Keratinocyte (primary cell): ENCODE data around the gene RGS18. TPM values are rescaled to one million over a fixed set of nuclear protein-coding genes. Genes with fewer than 3 reads are reported as not detected.
"Not testable (repeated sequence)": the region's sequence is repeated elsewhere in the genome, so short reads cannot be mapped to it uniquely, and the experiment has no call there.

Experiments used
- DNase-seq: peaks from one replicate; pipeline ENCODE4 v3.0.0-alpha.2; 2011; ENCODE audit warnings: low read depth, missing footprints, low spot score
- FAIRE-seq: peaks from 2 replicates; lab custom pipeline; 2011; peaks lifted over from hg19 to GRCh38; lab: Jason Lieb, UNC
- H2AFZ ChIP-seq: 2 replicates; pipeline ENCODE4 v1.6.0; 2012; ENCODE audit warnings: low read length, control low read depth, inconsistent platforms; ENCODE audit not compliant: control insufficient read depth
- H3K27ac ChIP-seq: 2 replicates; pipeline ENCODE4 v1.5.1; 2011; ENCODE audit warnings: low read length; ENCODE audit not compliant: control insufficient read depth, insufficient read depth
- H3K27me3 ChIP-seq: 3 replicates; pipeline ENCODE4 v1.6.0; 2011; ENCODE audit warnings: low read length; ENCODE audit not compliant: control insufficient read depth, insufficient read depth; ENCODE audit errors: extremely low read depth
- H3K36me3 ChIP-seq, 2 experiments: 2 replicates in 1 of 2; 3 replicates in 1 of 2; pipeline ENCODE4 v1.5.1; 2011; ENCODE audit warnings: low read length in 2 of 2, mild to moderate bottlenecking in 1 of 2; ENCODE audit not compliant: control insufficient read depth in 2 of 2, insufficient read depth in 2 of 2; ENCODE audit errors: extremely low read depth in 1 of 2
- H3K4me1 ChIP-seq: 3 replicates; pipeline ENCODE4 v1.5.1; 2011; ENCODE audit warnings: low read length; ENCODE audit not compliant: control insufficient read depth, insufficient read depth; ENCODE audit errors: extremely low read depth
- H3K4me2 ChIP-seq: 3 replicates; pipeline ENCODE4 v1.6.0; 2011; ENCODE audit warnings: low read depth, low read length; ENCODE audit not compliant: control insufficient read depth, insufficient read depth; ENCODE audit errors: extremely low read depth
- H3K4me3 ChIP-seq, 3 experiments: fragments of 200-600 bp in 1 of 3; sonication (generic) in 1 of 3; 2 replicates in 2 of 3; 3 replicates in 1 of 3; pipeline ENCODE4 v1.5.1; 2011 to 2016; ENCODE audit warnings: low read length in 3 of 3, mild to moderate bottlenecking in 3 of 3, control low read depth in 2 of 3, inconsistent platforms in 1 of 3, low read depth in 1 of 3, mixed read lengths in 1 of 3, mixed run types in 1 of 3, moderate library complexity in 1 of 3; ENCODE audit not compliant: control insufficient read depth in 2 of 3, insufficient read depth in 2 of 3; ENCODE audit errors: extremely low read depth in 1 of 3
- H3K79me2 ChIP-seq: 2 replicates; pipeline ENCODE4 v1.6.0; 2012; ENCODE audit warnings: low read length; ENCODE audit not compliant: control insufficient read depth, insufficient read depth
- H3K9ac ChIP-seq: 3 replicates; pipeline ENCODE4 v1.6.0; 2011; ENCODE audit warnings: low read length; ENCODE audit not compliant: control insufficient read depth, insufficient read depth; ENCODE audit errors: extremely low read depth
- H3K9me1 ChIP-seq: 3 replicates; pipeline ENCODE4 v1.6.0; 2011; ENCODE audit warnings: low read length; ENCODE audit not compliant: control insufficient read depth, insufficient read depth; ENCODE audit errors: extremely low read depth
- H3K9me3 ChIP-seq: 2 replicates; pipeline ENCODE4 v1.5.1; 2012; ENCODE audit warnings: low read depth, low read length; ENCODE audit not compliant: control insufficient read depth
- H4K20me1 ChIP-seq: 3 replicates; pipeline ENCODE4 v1.6.0; 2011; ENCODE audit warnings: low read length; ENCODE audit not compliant: control insufficient read depth, insufficient read depth; ENCODE audit errors: extremely low read depth
- EZH2 ChIP-seq: IDR thresholded peaks from one replicate; pipeline ENCODE4 v1.6.1; 2012; ENCODE audit warnings: inconsistent platforms, mild to moderate bottlenecking, low read length, moderate library complexity
- dilution Hi-C: fragments of 300-500 bp; cut with MboI; formaldehyde crosslinking; loops from one replicate; pipeline ENCODE4 v1.7.0; 2020; ENCODE audit warnings: low sequenced_read_pairs; ENCODE audit not compliant: extremely low pct_ligation_motif_present
- polyA plus RNA-seq, 5 experiments: library from polyadenylated mRNA; depleted of rRNA in 3 of 5; stranded (reverse) in 3 of 5; stranded (forward) in 1 of 5; unstranded in 1 of 5; fragments of >200 nt; gene quantifications; 1 replicate in 1 of 5; 2 replicates in 3 of 5; 3 replicates in 1 of 5; pipeline versions ENCODE4 v1.2.1 to v1.2.3, GENCODE V29; 2011 to 2012; ENCODE audit warnings: missing spikeins in 2 of 5, low read depth in 1 of 5, low replicate concordance in 1 of 5
- TF ChIP-seq, protein P1 (sequence below), 3 experiments: IDR thresholded peaks in 1 of 3; conservative IDR thresholded peaks in 1 of 3; optimal IDR thresholded peaks in 1 of 3; 2 replicates in 2 of 3; 3 replicates in 1 of 3; pipeline versions ENCODE3 to v1.5.1; 2011; ENCODE audit warnings: low read length in 3 of 3, mild to moderate bottlenecking in 3 of 3, moderate library complexity in 2 of 3, control low read depth in 1 of 3, inconsistent platforms in 1 of 3; ENCODE audit not compliant: insufficient read depth in 2 of 3; ENCODE audit errors: extremely low read depth in 1 of 3

The RGS18 gene
- polyA plus RNA-seq, 1 donor (not counting 4 experiments of a cell fraction or from before 2014, with no cell fraction given), result 1.6 TPM

DNA sequence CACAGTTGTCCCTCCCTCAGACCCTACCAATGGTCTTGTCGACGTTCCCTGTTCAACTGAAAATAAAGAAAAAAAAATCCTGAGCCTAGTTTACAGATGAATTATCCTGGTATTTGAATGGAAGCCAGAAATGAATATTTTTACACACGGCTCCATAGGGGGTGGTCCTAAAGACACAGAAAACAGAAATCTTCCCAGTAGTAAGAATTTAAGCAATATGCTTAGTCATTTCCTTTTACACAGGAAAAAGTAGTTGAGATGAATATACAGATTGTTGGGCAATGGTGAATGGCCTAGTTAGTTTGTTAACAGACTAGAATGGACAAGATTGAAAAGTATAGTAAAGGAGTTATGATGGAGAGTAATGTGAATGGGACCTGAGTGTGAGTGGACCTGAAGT, 67.4 kb downstream of the RGS18 start:
- FAIRE-seq (no peak), DNase-seq (no peak)
- Histone ChIP-seq H3K4me1 (peaks cover 3% of the 10 kb centered on the region), H3K9me3 (no peaks in the 10 kb centered on the region), H3K4me2 (no peak overlapping the region), H3K27ac (no peak overlapping the region), H3K79me2 (no peaks in the 10 kb centered on the region), H3K9me1 (no peaks in the 10 kb centered on the region), H3K9ac (no peak overlapping the region), H4K20me1 (no peaks in the 10 kb centered on the region), H3K4me3 (no peak overlapping the region), H3K27me3 (no peaks in the 10 kb centered on the region), H3K36me3 (no peaks in the 10 kb centered on the region), H2AFZ (peak overlapping the region; percentile 8)
- dilution Hi-C loops, result no loop called here
- no peak for TF ChIP-seq EZH2
- TF ChIP-seq, protein P1, sequence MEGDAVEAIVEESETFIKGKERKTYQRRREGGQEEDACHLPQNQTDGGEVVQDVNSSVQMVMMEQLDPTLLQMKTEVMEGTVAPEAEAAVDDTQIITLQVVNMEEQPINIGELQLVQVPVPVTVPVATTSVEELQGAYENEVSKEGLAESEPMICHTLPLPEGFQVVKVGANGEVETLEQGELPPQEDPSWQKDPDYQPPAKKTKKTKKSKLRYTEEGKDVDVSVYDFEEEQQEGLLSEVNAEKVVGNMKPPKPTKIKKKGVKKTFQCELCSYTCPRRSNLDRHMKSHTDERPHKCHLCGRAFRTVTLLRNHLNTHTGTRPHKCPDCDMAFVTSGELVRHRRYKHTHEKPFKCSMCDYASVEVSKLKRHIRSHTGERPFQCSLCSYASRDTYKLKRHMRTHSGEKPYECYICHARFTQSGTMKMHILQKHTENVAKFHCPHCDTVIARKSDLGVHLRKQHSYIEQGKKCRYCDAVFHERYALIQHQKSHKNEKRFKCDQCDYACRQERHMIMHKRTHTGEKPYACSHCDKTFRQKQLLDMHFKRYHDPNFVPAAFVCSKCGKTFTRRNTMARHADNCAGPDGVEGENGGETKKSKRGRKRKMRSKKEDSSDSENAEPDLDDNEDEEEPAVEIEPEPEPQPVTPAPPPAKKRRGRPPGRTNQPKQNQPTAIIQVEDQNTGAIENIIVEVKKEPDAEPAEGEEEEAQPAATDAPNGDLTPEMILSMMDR (optimal IDR thresholded peaks at IDR 0.05 in 1 of 3, IDR thresholded peaks at IDR 0.05 in 1 of 3, conservative IDR thresholded peaks at IDR 0.05 in 1 of 3; ENCODE audit: extremely low read depth in 1 of 3, insufficient read depth in 2 of 3, low read length in 3 of 3), result no peak

DNA sequence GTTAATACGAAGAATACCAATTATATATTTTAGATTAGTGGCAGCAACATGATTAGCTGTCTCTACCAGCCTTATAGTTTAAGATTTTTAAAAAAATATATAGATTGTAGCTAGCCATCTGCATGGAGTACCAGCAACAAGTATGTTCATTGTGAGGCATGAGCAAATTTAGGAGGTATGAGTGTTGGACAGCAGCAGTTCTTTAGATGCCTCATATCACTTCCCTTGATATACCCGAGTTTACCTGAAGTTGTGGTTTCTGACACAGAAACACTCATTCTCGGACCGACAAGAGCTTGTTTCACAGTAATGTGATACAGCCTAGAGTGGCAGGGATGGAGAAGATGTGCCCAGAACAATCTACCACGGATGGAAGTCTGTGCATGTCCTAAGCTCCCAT, 69.1 kb downstream of the RGS18 start:
- Histone ChIP-seq H3K4me3 (no peak overlapping the region), H3K27ac (no peak overlapping the region), H4K20me1 (no peaks in the 10 kb centered on the region), H3K27me3 (no peaks in the 10 kb centered on the region), H2AFZ (no peak overlapping the region), H3K4me1 (peaks cover 3% of the 10 kb centered on the region), H3K9me3 (no peaks in the 10 kb centered on the region), H3K36me3 (no peaks in the 10 kb centered on the region), H3K9ac (no peak overlapping the region), H3K9me1 (no peaks in the 10 kb centered on the region), H3K79me2 (no peaks in the 10 kb centered on the region), H3K4me2 (no peak overlapping the region)
- no peak for FAIRE-seq
- TF ChIP-seq EZH2, result no peak
- TF ChIP-seq, protein P1 (optimal IDR thresholded peaks at IDR 0.05 in 1 of 3, IDR thresholded peaks at IDR 0.05 in 1 of 3, conservative IDR thresholded peaks at IDR 0.05 in 1 of 3; ENCODE audit: extremely low read depth in 1 of 3, insufficient read depth in 2 of 3, low read length in 3 of 3), result no peak
- dilution Hi-C loops, result no loop called here
- DNase-seq, result no peak

DNA sequence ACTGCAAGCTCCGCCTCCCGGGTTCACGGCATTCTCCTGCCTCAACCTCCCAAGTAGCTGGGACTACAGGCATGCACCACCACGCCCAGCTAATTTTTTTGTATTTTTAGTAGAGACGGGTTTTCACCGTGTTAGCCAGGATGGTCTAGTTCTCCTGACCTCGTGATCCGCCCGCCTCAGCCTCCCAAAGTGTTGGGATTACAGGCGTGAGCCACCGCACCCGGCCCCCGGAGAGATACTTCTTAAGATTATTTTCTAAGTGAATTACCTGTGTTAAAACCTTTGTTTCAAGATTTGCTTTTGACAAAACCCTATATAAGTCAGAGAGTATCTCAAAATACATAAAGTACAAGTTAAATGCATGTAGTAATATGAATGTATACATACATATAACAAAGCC, 69.7 kb downstream of the RGS18 start:
- DNase-seq, H3K79me2 ChIP-seq, H3K4me2 ChIP-seq, H3K36me3 ChIP-seq, H2AFZ ChIP-seq, H3K9me3 ChIP-seq, H3K27ac ChIP-seq, H3K4me1 ChIP-seq, H3K4me3 ChIP-seq, H3K9me1 ChIP-seq, dilution Hi-C loops, FAIRE-seq, H3K27me3 ChIP-seq, H3K9ac ChIP-seq, H4K20me1 ChIP-seq: not testable (repeated sequence)
